KMS-11 (cell line): ENCODE results near the gene KCTD2.

ENCODE experiments used
- H2AFZ ChIP-seq: fragments of 200-600 bp; sonication (generic); 2 replicates; pipeline ENCODE4 v1.6.1; 2016; ENCODE audit warnings: antibody characterized with exemption, mixed run types, low read depth
- H3K27ac ChIP-seq: fragments of 200-600 bp; sonication (generic); 2 replicates; pipeline ENCODE4 v1.6.1; 2016; ENCODE audit warnings: mild to moderate bottlenecking, mixed run types
- H3K27me3 ChIP-seq: fragments of 200-600 bp; sonication (generic); 2 replicates; pipeline ENCODE4 v1.6.1; 2017; ENCODE audit warnings: mild to moderate bottlenecking, low read depth, mixed run types, moderate library complexity; ENCODE audit not compliant: insufficient read depth
- H3K36me3 ChIP-seq: fragments of 200-600 bp; sonication (generic); 2 replicates; pipeline ENCODE4 v1.6.1; 2017; ENCODE audit warnings: mild to moderate bottlenecking, mixed run types; ENCODE audit not compliant: insufficient read depth
- H3K4me1 ChIP-seq: fragments of 200-600 bp; sonication (generic); 2 replicates; pipeline ENCODE4 v1.6.1; 2016; ENCODE audit warnings: mild to moderate bottlenecking, low read depth, mixed run types; ENCODE audit not compliant: poor library complexity, severe bottlenecking
- H3K4me2 ChIP-seq: fragments of 200-600 bp; sonication (generic); 2 replicates; pipeline ENCODE4 v1.7.0; 2016; ENCODE audit warnings: mild to moderate bottlenecking, mixed run types
- H3K4me3 ChIP-seq: fragments of 200-600 bp; sonication (generic); IDR thresholded peaks from 2 replicates; pipeline ENCODE4 v1.6.1; 2017; ENCODE audit warnings: low read depth, low read length, mixed read lengths; ENCODE audit not compliant: insufficient read depth
- H3K79me2 ChIP-seq: fragments of 200-600 bp; sonication (generic); 2 replicates; pipeline ENCODE4 v1.6.1; 2016; ENCODE audit warnings: low read depth, mixed run types; ENCODE audit not compliant: insufficient read depth
- H3K9ac ChIP-seq: fragments of 200-600 bp; sonication (generic); 2 replicates; pipeline ENCODE4 v1.6.1; 2016; ENCODE audit warnings: mild to moderate bottlenecking, mixed run types
- H4K20me1 ChIP-seq: fragments of 200-600 bp; sonication (generic); 2 replicates; pipeline ENCODE4 v1.6.1; 2016; ENCODE audit warnings: mild to moderate bottlenecking, mixed run types; ENCODE audit not compliant: insufficient read depth
- CTCF ChIP-seq: fragments of 200-600 bp; sonication (generic); conservative IDR thresholded peaks from 2 replicates; pipeline ENCODE4 v1.6.1; 2017; ENCODE audit warnings: low read depth, mild to moderate bottlenecking, antibody characterized with exemption, low read length, moderate library complexity, mixed read lengths

The KCTD2 gene

DNA sequence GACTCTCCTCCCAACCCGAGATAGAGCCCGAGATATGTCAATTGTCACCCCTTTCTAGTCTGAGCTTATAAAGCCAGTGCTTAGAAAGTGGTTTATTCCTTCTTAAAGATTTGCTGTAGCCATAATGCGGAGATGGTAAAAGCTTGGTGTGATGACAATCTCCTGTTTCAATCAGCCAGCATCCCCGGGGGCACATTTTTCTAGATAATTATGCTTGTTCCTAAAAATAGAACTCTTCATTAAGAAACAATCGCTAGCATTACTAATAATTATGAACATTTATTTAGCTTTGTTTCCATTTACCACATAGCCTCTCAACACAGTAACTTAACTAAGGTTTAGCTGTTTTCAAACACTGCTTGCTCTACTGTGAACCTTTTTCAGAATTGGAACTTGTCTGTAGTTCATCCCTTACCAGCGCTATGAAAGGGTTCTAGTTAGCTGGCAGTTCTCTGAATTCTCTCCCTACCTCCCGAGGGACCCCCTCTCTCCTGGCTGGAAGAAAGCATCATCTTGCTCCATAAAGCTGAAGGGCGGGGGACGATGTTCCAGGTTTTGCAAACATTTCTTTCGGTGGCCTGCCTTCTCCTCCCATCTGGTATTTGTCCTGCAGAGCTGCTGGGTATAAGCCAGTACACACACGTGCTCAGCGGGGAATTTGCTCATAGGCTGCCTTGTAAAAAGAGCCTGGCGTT is 35.5 kb upstream of the KCTD2 start:
- H3K4me1 ChIP-seq: peaks cover 12% of the 10 kb centered on the region
- H3K27me3 ChIP-seq: no peaks in the 10 kb centered on the region
- H3K4me2 ChIP-seq: no peak overlapping the region; the same call in 1 of the 2 replicates
- H3K9ac ChIP-seq: no peak overlapping the region
- H3K36me3 ChIP-seq: no peaks in the 10 kb centered on the region
- no peak overlapping the region for H3K27ac ChIP-seq
- no peak for TF ChIP-seq CTCF
- no peak overlapping the region for H3K4me3 ChIP-seq
- peaks cover 12% of the 10 kb centered on the region for H3K79me2 ChIP-seq
- H2AFZ ChIP-seq: peak overlapping the region; percentile 99
- no peaks in the 10 kb centered on the region for H4K20me1 ChIP-seq

- H3K36me3 ChIP-seq: no peaks in the 10 kb centered on the region
- no peak for TF ChIP-seq CTCF
- H3K9ac ChIP-seq: peak overlapping the region; percentile 85; the same call in 1 of the 2 replicates
- H4K20me1 ChIP-seq: no peaks in the 10 kb centered on the region
- H3K4me3 ChIP-seq: no peak overlapping the region
- peaks cover 12% of the 10 kb centered on the region for H3K4me1 ChIP-seq
- H3K27me3 ChIP-seq: no peaks in the 10 kb centered on the region
- peak overlapping the region; percentile 99 for H2AFZ ChIP-seq
- 0 out of 2 replicates have a peak overlapping the region, but pooled peaks have one; percentile 58 for H3K27ac ChIP-seq
- H3K4me2 ChIP-seq: peak overlapping the region; percentile 48
- H3K79me2 ChIP-seq: peaks cover 12% of the 10 kb centered on the region
These were observed 35.0 kb upstream of the KCTD2 start for GRCh38 chr17:75012096-75012345.

- Histone ChIP-seq H3K27me3 (no peaks in the 10 kb centered on the region), H3K36me3 (no peaks in the 10 kb centered on the region), H3K79me2 (peaks cover 12% of the 10 kb centered on the region), H3K4me2 (peak within 1 kb of the TSS; percentile 99), H4K20me1 (no peaks in the 10 kb centered on the region), H3K9ac (peak within 1 kb of the TSS; percentile 85), H3K27ac (peak within 1 kb of the TSS; percentile 58), H2AFZ (peak within 1 kb of the TSS; percentile 99), H3K4me3 (no peak within 1 kb of the TSS), H3K4me1 (peaks cover 12% of the 10 kb centered on the region)
- TF ChIP-seq CTCF: peak; percentile 58
These were observed 34.5 kb upstream of the KCTD2 start, which contains the start of gene MRPL58 for GRCh38 chr17:75012346-75013091. TSS of gene MRPL58 (plus strand) at chr17:75012670. CDS start at chr17:75012687, 17 bp downstream.

GRCh38 chr17:75013092-75013559 is 33.9 kb upstream of the KCTD2 start:
- peak overlapping the region; percentile 58 for H3K27ac ChIP-seq
- no peaks in the 10 kb centered on the region for H3K27me3 ChIP-seq
- H3K4me1 ChIP-seq: peaks cover 12% of the 10 kb centered on the region
- peak overlapping the region; percentile 85 for H3K9ac ChIP-seq
- peak overlapping the region; percentile 99 for H3K4me2 ChIP-seq
- no peaks in the 10 kb centered on the region for H4K20me1 ChIP-seq
- peak overlapping the region; percentile 99; the same call in 1 of the 2 replicates for H2AFZ ChIP-seq
- no peak for TF ChIP-seq CTCF
- no peak overlapping the region for H3K4me3 ChIP-seq
- H3K36me3 ChIP-seq: no peaks in the 10 kb centered on the region
- H3K79me2 ChIP-seq: peaks cover 12% of the 10 kb centered on the region
